Activated naive CD4-positive, alpha-beta T cell treated with anti-CD3 and anti-CD28 coated beads, Interleukin-2, amount 50 U/mL, for 16 hours (primary cell): ENCODE results near the gene TRAM2.
"Not testable (repeated sequence)": the region's sequence is repeated elsewhere in the genome, so short reads cannot be mapped to it uniquely, and the experiment has no call there.

Experiments
- DNase-seq: peaks from one replicate; pipeline ENCODE4 v3.0.0-alpha.2; 2020

The TRAM2 gene

DNA sequence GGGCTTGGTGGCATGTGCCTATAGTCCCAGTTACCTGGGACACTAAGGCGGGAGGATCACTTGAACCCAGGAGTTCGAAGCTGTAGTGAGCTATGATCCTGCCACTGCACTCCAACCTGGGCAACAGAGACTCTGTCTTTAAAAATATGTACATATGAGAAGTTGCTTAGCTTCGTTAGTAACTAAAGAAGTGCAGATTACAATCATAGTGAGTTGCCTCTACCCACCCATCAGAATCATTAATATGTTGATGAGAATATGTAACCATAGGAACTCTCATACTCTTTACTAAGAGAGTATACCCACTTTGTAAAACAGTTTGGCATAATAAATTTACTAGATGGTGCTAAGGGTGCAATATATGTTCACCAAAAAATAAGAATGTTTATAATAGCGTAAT, 102.7 kb downstream of the TRAM2 start:
- no peak for DNase-seq

DNA sequence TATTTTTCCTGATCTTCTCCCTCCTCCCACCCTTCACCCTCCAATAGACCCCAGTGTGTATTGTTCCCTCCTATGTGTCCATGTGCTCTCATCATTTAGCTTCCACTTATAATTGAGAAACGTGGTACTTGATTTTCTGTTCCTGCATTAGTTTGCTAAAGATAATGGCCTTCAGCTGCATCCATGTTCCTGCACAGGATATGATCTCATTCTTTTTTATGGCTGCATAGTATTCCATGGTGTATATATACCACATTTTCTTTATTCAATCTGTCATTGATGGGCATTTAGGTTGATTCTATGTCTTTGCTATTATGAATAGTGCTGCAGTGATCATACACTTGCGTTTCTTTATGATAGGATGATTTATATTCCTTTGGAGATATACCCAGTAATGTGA, 115.7 kb downstream of the TRAM2 start:
- not testable (repeated sequence) for DNase-seq

DNA sequence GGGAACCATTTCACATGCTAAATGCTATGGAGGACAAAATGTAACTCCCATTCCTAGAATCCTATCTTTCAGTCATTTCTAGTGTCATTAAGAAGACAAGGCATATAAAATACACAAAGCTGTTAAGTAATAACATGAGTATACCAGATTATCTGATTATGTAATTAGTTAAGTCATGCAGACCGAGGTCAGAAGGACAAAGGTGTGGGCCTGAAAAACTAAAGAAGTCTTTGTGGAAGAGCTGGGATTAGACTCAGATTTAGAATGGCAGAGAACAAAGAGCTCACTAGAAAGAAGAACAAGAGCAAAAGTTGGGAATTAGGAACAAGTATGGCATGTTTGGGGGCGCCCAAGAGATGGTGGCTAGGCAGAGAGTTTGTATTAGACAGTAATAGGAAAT, 119.8 kb downstream of the TRAM2 start:
- DNase-seq, result no peak

DNA sequence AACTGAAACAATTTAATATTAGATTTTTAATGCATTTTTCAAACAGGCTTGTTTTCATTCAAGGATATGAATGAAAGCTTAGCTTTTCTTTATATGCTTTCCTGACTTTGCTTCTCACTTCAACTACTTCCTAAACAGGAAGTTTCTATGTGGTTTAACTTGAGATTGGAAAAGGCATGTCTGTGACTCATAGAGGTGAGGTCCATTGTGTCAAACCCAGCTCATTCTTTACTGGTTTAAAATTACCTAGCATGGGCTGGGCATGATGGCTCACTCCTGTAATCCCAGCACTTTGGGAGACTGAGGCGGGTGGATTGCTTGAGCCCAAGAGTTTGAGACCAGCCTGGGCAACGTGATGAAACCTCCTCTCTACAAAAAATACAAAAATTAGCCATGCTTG, 122.3 kb downstream of the TRAM2 start:
- no peak for DNase-seq
